Fibroblast of mammary gland (primary cell): ENCODE measurements around the gene NPAT.

Experiments
- DNase-seq: peaks from one replicate; pipeline ENCODE4 v3.0.0-alpha.2; 2010; ENCODE audit warnings: low read depth
- H3K4me3 ChIP-seq: 2 replicates; pipeline ENCODE4 v1.5.1; 2011; ENCODE audit warnings: low read depth, mild to moderate bottlenecking, low read length, moderate library complexity; ENCODE audit not compliant: control insufficient read depth
- TF ChIP-seq, protein P1 (sequence below): conservative IDR thresholded peaks from 2 replicates; pipeline ENCODE4 v1.5.1; 2011; ENCODE audit warnings: low read depth, low read length, inconsistent platforms; ENCODE audit not compliant: control insufficient read depth, insufficient read depth

Gene NPAT

GRCh38 chr11:108228251-108228650 lies 5.8 kb upstream of the NPAT start:
- DNase-seq, result no peak
- TF ChIP-seq, protein P1, sequence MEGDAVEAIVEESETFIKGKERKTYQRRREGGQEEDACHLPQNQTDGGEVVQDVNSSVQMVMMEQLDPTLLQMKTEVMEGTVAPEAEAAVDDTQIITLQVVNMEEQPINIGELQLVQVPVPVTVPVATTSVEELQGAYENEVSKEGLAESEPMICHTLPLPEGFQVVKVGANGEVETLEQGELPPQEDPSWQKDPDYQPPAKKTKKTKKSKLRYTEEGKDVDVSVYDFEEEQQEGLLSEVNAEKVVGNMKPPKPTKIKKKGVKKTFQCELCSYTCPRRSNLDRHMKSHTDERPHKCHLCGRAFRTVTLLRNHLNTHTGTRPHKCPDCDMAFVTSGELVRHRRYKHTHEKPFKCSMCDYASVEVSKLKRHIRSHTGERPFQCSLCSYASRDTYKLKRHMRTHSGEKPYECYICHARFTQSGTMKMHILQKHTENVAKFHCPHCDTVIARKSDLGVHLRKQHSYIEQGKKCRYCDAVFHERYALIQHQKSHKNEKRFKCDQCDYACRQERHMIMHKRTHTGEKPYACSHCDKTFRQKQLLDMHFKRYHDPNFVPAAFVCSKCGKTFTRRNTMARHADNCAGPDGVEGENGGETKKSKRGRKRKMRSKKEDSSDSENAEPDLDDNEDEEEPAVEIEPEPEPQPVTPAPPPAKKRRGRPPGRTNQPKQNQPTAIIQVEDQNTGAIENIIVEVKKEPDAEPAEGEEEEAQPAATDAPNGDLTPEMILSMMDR, result no peak
- H3K4me3 ChIP-seq, result no peak overlapping the region

- no peak for DNase-seq
- TF ChIP-seq, protein P1, result no peak
- H3K4me3 ChIP-seq, result no peak overlapping the region
Observed at GRCh38 chr11:108226036-108226435, 3.6 kb upstream of the NPAT start.

DNA sequence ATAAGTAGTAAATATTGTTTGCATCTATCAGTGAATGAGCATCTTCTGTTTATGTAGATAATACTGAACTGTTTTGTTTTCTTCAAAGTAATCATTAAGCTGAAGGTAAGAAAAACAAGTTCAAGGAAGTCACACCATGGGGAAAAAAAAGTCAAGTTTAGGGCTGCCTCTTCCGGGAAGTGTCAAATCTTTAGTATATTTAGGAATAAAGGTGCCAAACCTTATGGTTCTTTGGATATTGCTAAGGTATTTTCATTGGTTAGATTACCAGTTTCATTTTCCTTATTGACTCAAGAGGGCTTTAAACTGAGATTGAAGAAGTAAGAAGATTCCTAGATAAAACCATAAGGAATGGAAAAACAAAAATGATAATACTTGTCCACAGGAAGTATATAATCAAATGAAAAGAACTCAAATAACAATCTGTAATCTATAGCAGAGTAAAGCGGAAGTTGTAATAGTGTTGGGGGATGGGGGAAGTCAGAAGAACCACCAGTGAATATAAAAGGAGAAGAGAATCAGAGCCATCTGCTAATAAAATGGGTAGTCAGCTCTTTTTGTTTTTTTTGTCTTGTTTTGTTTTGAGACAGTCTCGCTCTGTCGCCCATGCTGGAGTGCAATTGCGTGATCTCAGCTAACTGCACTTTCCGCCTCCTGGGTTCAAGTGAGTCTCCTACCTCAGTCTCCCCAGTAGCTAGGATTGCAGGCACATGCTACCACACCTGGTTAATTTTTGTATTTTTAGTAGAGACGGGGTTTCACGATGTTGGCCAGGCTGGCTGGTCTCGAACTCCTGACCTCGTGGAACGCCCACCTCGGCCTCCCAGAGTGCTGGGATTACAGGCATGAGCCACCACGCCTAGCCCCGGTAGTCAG lies 2.7 kb upstream of the NPAT start:
- no peak for DNase-seq
- TF ChIP-seq, protein P1, result no peak
- H3K4me3 ChIP-seq, result peak overlapping the region; percentile 93

DNA sequence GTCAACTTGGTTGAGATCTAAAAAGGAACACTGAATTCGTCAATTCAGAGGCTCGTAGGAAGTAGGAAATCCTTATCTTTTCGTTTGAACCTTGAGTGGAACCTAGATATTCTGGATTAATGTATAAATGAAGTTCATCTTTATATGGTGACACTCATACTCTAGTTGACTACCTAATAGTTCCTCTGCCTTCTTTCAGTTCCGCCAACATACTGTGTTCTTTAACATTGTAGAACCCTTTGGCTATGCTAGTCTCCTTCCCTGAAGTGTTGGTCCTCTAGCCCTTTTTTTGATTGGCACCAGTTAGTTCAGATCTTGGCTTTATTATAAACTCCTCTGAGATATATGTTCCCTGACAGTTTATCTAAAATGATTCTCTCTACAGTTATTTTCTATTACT lies 1.9 kb upstream of the NPAT start:
- no peak for DNase-seq
- TF ChIP-seq, protein P1, result no peak
- peak overlapping the region; percentile 93 for H3K4me3 ChIP-seq

GRCh38 chr11:108223348-108224149 lies 1.1 kb upstream of the NPAT start:
- DNase-seq, result peak; percentile 32
- H3K4me3 ChIP-seq, result peak overlapping the region; percentile 93
- TF ChIP-seq, protein P1, result no peak

- DNase-seq, result no peak
- TF ChIP-seq, protein P1, result no peak
- peak overlapping the region; percentile 95 for H3K4me3 ChIP-seq
Observed at GRCh38 chr11:108221911-108222573, 396 bp downstream of the NPAT start.
